Spleen (tissue), 11 donors: ENCODE data around the gene DSC1. TPM values are rescaled to one million over a fixed set of nuclear protein-coding genes. Genes with fewer than 3 reads are reported as not detected.

Source experiments
- DNase-seq: peaks from one replicate; pipeline ENCODE4 v3.0.0-alpha.2; 2020
- H3K27ac ChIP-seq, 8 donors: fragments of 200-600 bp; sonication (generic) in 7 of 8; 1 replicate in 4 of 8; 2 replicates in 4 of 8; pipeline versions ENCODE4 v1.5.0 to v1.8.0; 2016 to 2021; ENCODE audit warnings: inconsistent platforms in 4 of 8, mild to moderate bottlenecking in 4 of 8, moderate library complexity in 1 of 8
- H3K27me3 ChIP-seq, 7 donors: fragments of 200-600 bp; sonication (generic) in 6 of 7; replicated peaks in 1 of 7; 1 replicate in 4 of 7; 2 replicates in 3 of 7; pipeline versions ENCODE4 v1.5.0 to v1.8.0; 2016 to 2021; ENCODE audit warnings: inconsistent platforms in 3 of 7, mild to moderate bottlenecking in 1 of 7
- H3K36me3 ChIP-seq, 6 donors: fragments of 200-600 bp; sonication (generic) in 5 of 6; 1 replicate in 4 of 6; 2 replicates in 2 of 6; pipeline versions ENCODE4 v1.5.0 to v1.8.0; 2016 to 2021; ENCODE audit warnings: inconsistent platforms in 2 of 6
- H3K4me1 ChIP-seq, 6 donors: fragments of 200-600 bp; sonication (generic) in 5 of 6; 1 replicate in 3 of 6; 2 replicates in 3 of 6; pipeline versions ENCODE4 v1.5.0 to v1.8.0; 2016 to 2021; ENCODE audit warnings: inconsistent platforms in 3 of 6
- H3K4me3 ChIP-seq, 8 donors: fragments of 200-600 bp; sonication (generic) in 7 of 8; 1 replicate in 4 of 8; 2 replicates in 4 of 8; pipeline versions ENCODE4 v1.5.0 to v1.8.0; 2016 to 2021; ENCODE audit warnings: inconsistent platforms in 4 of 8, mild to moderate bottlenecking in 4 of 8, moderate library complexity in 2 of 8
- H3K9me3 ChIP-seq, 8 donors: fragments of 200-600 bp; sonication (generic) in 7 of 8; 1 replicate in 4 of 8; 2 replicates in 4 of 8; pipeline versions ENCODE4 v1.5.0 to v1.8.0; 2016 to 2021; ENCODE audit warnings: inconsistent platforms in 4 of 8
- CTCF ChIP-seq, 11 experiments: fragments of 200-600 bp in 7 of 11; fragments of 450-650 bp in 4 of 11; sonication (generic) in 4 of 11; IDR thresholded peaks in 8 of 11; conservative IDR thresholded peaks in 3 of 11; 1 replicate in 7 of 11; 2 replicates in 4 of 11; pipeline versions ENCODE4 v1.4.0 to v1.8.0; 2016 to 2021; ENCODE audit warnings: antibody characterized with exemption in 11 of 11, inconsistent platforms in 4 of 11, mild to moderate bottlenecking in 1 of 11
- POLR2A ChIP-seq, 3 donors: fragments of 450-650 bp; IDR thresholded peaks; one replicate each; pipeline ENCODE4 v1.5.1; 2017; ENCODE audit warnings: antibody characterized with exemption in 3 of 3, mild to moderate bottlenecking in 1 of 3
- POLR2AphosphoS5 ChIP-seq, 3 donors: sonication (generic); formaldehyde crosslinking; IDR thresholded peaks; one replicate each; pipeline ENCODE4 v1.5.1; 2017; ENCODE audit warnings: antibody characterized with exemption in 3 of 3
- WGBS, 5 donors: extraction: QIAGEN DNeasy Blood & Tissue Kit in 3 of 5; methylation state at CpG; one replicate each; pipeline versions ENCODE4 v1.1.5 to v1.1.7; 2013 to 2018; 5-methylcytosine and 5-hydroxymethylcytosine counted together
- intact Hi-C: fragments of 100-400 bp; cut with DNase I; formaldehyde crosslinking; loops from one replicate; pipeline ENCODE4 v1.15.0; 2023; ENCODE audit warnings: low total_unique reads
- polyA plus RNA-seq, 3 donors: library from polyadenylated mRNA; stranded (reverse); fragments of 200-250 nt; gene quantifications; one replicate each; pipeline ENCODE4 v1.2.1, GENCODE V29; 2013
- total RNA-seq, 7 donors: library from RNA; depleted of rRNA in 3 of 7; stranded (reverse); fragments of >200 nt in 3 of 7; fragmentation: NEBNext Ultra II Directional in 4 of 7; extraction: Animal tissue kit (Norgen Biotek cat#: 25700) in 4 of 7; gene quantifications; one replicate each; pipeline versions ENCODE4 v1.1.0 to v1.2.1, GENCODE V29; 2016 to 2021
- donor health status: healthy with polysubstance abuse.
- donor health status: DM: no; HTN: no; CAD: no; lungs with moderate emphysema.
- donor health status: DM: no; HTN: no; CAD: no.
- donor health status: Bipolar disorder and iron deficiency.
- donor health status: healthy.
- donor health status: DM: no; HTN: no; CAD: no.
- donor health status: DM: yes; HTN: yes; CAD: no.

DSC1 gene
- total and polyA plus RNA-seq, 10 donors = 0.11 to 0.27 (median 0.23) TPM; not detected in 7

- 67 to 80% (median 77%) methylated on average over 2 of the region's 2 CpGs for WGBS, 5 donors
- no peak for DNase-seq
- Histone ChIP-seq H3K4me3 (no peak overlapping the region), H3K4me1 (no peaks in the 10 kb centered on the region), H3K9me3 (peaks cover 0 to 4% (median 0%) of the 10 kb centered on the region in 8 donors), H3K27me3 (no peaks in the 10 kb centered on the region), H3K27ac (no peak overlapping the region), H3K36me3 (no peaks in the 10 kb centered on the region)
- TF ChIP-seq CTCF (IDR thresholded peaks at IDR 0.05 in 8 of 11, conservative IDR thresholded peaks at IDR 0.05 in 3 of 11) = no peak
- no peak for TF ChIP-seq POLR2A (IDR thresholded peaks at IDR 0.05)
- TF ChIP-seq POLR2AphosphoS5 (IDR thresholded peaks at IDR 0.05) = no peak
- intact Hi-C loops = no loop called here
These were observed 768 bp downstream of the DSC1 start for GRCh38 chr18:31161757-31162418.

- Histone ChIP-seq H3K27me3 (no peaks in the 10 kb centered on the region), H3K36me3 (no peaks in the 10 kb centered on the region), H3K27ac (no peak overlapping the region), H3K4me3 (no peak overlapping the region), H3K9me3 (peaks cover 0 to 4% (median 0%) of the 10 kb centered on the region in 8 donors), H3K4me1 (no peaks in the 10 kb centered on the region)
- DNase-seq = no peak
- TF ChIP-seq CTCF (IDR thresholded peaks at IDR 0.05 in 8 of 11, conservative IDR thresholded peaks at IDR 0.05 in 3 of 11) (no peak), POLR2AphosphoS5 (IDR thresholded peaks at IDR 0.05) (no peak), POLR2A (IDR thresholded peaks at IDR 0.05) (no peak)
- intact Hi-C loops = no loop called here
- 72 to 85% (median 75%) methylated on average over 13 of the region's 13 CpGs for WGBS, 5 donors
These were observed 5.6 kb downstream of the DSC1 start for GRCh38 chr18:31156821-31157763.

GRCh38 chr18:31155498-31155897 is 7.2 kb downstream of the DSC1 start:
- Histone ChIP-seq H3K27me3 (no peaks in the 10 kb centered on the region), H3K27ac (no peak overlapping the region), H3K4me1 (no peaks in the 10 kb centered on the region), H3K4me3 (no peak overlapping the region), H3K9me3 (peaks cover 0 to 4% (median 0%) of the 10 kb centered on the region in 8 donors), H3K36me3 (no peaks in the 10 kb centered on the region)
- no peak for DNase-seq
- intact Hi-C loops = no loop called here
- 65 to 99% (median 81%) methylated on average over 4 of the region's 4 CpGs for WGBS, 5 donors
- TF ChIP-seq POLR2AphosphoS5 (IDR thresholded peaks at IDR 0.05) (no peak), POLR2A (IDR thresholded peaks at IDR 0.05) (no peak), CTCF (IDR thresholded peaks at IDR 0.05 in 8 of 11, conservative IDR thresholded peaks at IDR 0.05 in 3 of 11) (no peak)

- TF ChIP-seq CTCF (IDR thresholded peaks at IDR 0.05 in 8 of 11, conservative IDR thresholded peaks at IDR 0.05 in 3 of 11) = no peak
- TF ChIP-seq POLR2AphosphoS5 (IDR thresholded peaks at IDR 0.05) = no peak
- no peak for TF ChIP-seq POLR2A (IDR thresholded peaks at IDR 0.05)
- no peak overlapping the region for H3K4me3 ChIP-seq
- no peak for DNase-seq
- H3K27me3 ChIP-seq = no peaks in the 10 kb centered on the region
- no peaks in the 10 kb centered on the region for H3K4me1 ChIP-seq
- H3K36me3 ChIP-seq = no peaks in the 10 kb centered on the region
- 55 to 70% (median 62%) methylated on average over 2 of the region's 2 CpGs for WGBS, 5 donors
- peaks cover 0 to 4% (median 0%) of the 10 kb centered on the region in 8 donors for H3K9me3 ChIP-seq
- no peak overlapping the region for H3K27ac ChIP-seq
- intact Hi-C loops = no loop called here
These were observed 8.5 kb downstream of the DSC1 start for GRCh38 chr18:31154181-31154580.
